ENCODE data around the gene HCAR1.
"Not testable (repeated sequence)": the region's sequence is repeated elsewhere in the genome, so short reads cannot be mapped to it uniquely, and the experiment has no call there.

The HCAR1 gene

GRCh38 chr12:122752464-122753318, 22.0 kb upstream of the HCAR1 start, which contains the start of gene DENR:
Gene DENR (plus strand): TSS chr12:122752824. CDS start chr12:122753702, 878 bp downstream.
- H3K36me3 ChIP-seq (ENCODE audit: insufficient read depth) = peaks cover 7% of the 10 kb centered on the region; the same call in 1 of the 2 replicates
- H3K79me2 ChIP-seq (ENCODE audit: insufficient read depth, low read depth) = peaks cover 17% of the 10 kb centered on the region
- no peaks in the 10 kb centered on the region for H3K27me3 ChIP-seq (ENCODE audit: insufficient read depth, low read depth)
- peaks cover 17% of the 10 kb centered on the region for H3K4me1 ChIP-seq (ENCODE audit: low read depth, poor library complexity, severe bottlenecking)
- H2AFZ ChIP-seq (ENCODE audit: low read depth) = peak within 1 kb of the TSS; percentile 59; the same call in 1 of the 2 replicates
- H3K27ac ChIP-seq = no peak within 1 kb of the TSS
- H3K9ac ChIP-seq = peak within 1 kb of the TSS; percentile 87
- peak; percentile 44 for TF ChIP-seq CTCF (conservative IDR thresholded peaks at IDR 0.05; ENCODE audit: low read depth, low read length)
- H3K4me3 ChIP-seq (IDR thresholded peaks at IDR 0.05; ENCODE audit: insufficient read depth, low read depth, low read length) = no peak within 1 kb of the TSS
- H4K20me1 ChIP-seq (ENCODE audit: insufficient read depth) = no peaks in the 10 kb centered on the region
- peak within 1 kb of the TSS; percentile 88 for H3K4me2 ChIP-seq

GRCh38 chr12:122750781-122751515, 20.3 kb upstream of the HCAR1 start:
- H3K27ac ChIP-seq; H3K4me2 ChIP-seq; H2AFZ ChIP-seq (ENCODE audit: low read depth): not testable (repeated sequence)

GRCh38 chr12:122749569-122750332, 19.1 kb upstream of the HCAR1 start:
- Histone ChIP-seq H3K27me3 (ENCODE audit: insufficient read depth, low read depth) (no peaks in the 10 kb centered on the region), H3K27ac (no peak overlapping the region), H3K79me2 (ENCODE audit: insufficient read depth, low read depth) (peaks cover 16% of the 10 kb centered on the region), H4K20me1 (ENCODE audit: insufficient read depth) (no peaks in the 10 kb centered on the region), H3K36me3 (ENCODE audit: insufficient read depth) (peaks cover 4% of the 10 kb centered on the region; the same call in 1 of the 2 replicates), H2AFZ (ENCODE audit: low read depth) (no peak overlapping the region), H3K4me1 (ENCODE audit: low read depth, poor library complexity, severe bottlenecking) (peaks cover 14% of the 10 kb centered on the region), H3K4me2 (no peak overlapping the region), H3K4me3 (IDR thresholded peaks at IDR 0.05; ENCODE audit: insufficient read depth, low read depth, low read length) (no peak overlapping the region), H3K9ac (no peak overlapping the region)
- no peak for TF ChIP-seq CTCF (conservative IDR thresholded peaks at IDR 0.05; ENCODE audit: low read depth, low read length)

More at GRCh38 chr12:122750781-122751515, 20.3 kb upstream of the HCAR1 start:
- H3K4me3 ChIP-seq (IDR thresholded peaks at IDR 0.05; ENCODE audit: insufficient read depth, low read depth, low read length); H4K20me1 ChIP-seq (ENCODE audit: insufficient read depth); H3K36me3 ChIP-seq (ENCODE audit: insufficient read depth); H3K27me3 ChIP-seq (ENCODE audit: insufficient read depth, low read depth); H3K9ac ChIP-seq: not testable (repeated sequence)
- H3K79me2 ChIP-seq (ENCODE audit: insufficient read depth, low read depth) = peaks cover 17% of the 10 kb centered on the region
- peaks cover 17% of the 10 kb centered on the region for H3K4me1 ChIP-seq (ENCODE audit: low read depth, poor library complexity, severe bottlenecking)

GRCh38 chr12:122747224-122748135, 16.8 kb upstream of the HCAR1 start:
- Histone ChIP-seq H3K9ac (no peak overlapping the region), H4K20me1 (ENCODE audit: insufficient read depth) (no peaks in the 10 kb centered on the region)

More at GRCh38 chr12:122747224-122748135, 16.8 kb upstream of the HCAR1 start:
- Histone ChIP-seq H2AFZ (ENCODE audit: low read depth) (no peak overlapping the region), H3K27me3 (ENCODE audit: insufficient read depth, low read depth) (no peaks in the 10 kb centered on the region), H3K27ac (no peak overlapping the region), H3K79me2 (ENCODE audit: insufficient read depth, low read depth) (no peaks in the 10 kb centered on the region), H3K4me3 (IDR thresholded peaks at IDR 0.05; ENCODE audit: insufficient read depth, low read depth, low read length) (no peak overlapping the region), H3K36me3 (ENCODE audit: insufficient read depth) (no peaks in the 10 kb centered on the region), H3K4me1 (ENCODE audit: low read depth, poor library complexity, severe bottlenecking) (no peaks in the 10 kb centered on the region), H3K4me2 (no peak overlapping the region)
- TF ChIP-seq CTCF (conservative IDR thresholded peaks at IDR 0.05; ENCODE audit: low read depth, low read length) = no peak
